HL-60 (cell line): Measurements from ENCODE around the gene CEP112.
"Not testable (repeated sequence)": the region's sequence is repeated elsewhere in the genome, so short reads cannot be mapped to it uniquely, and the experiment has no call there.

Experiments
- DNase-seq, 2 experiments: peaks; one replicate each; pipeline ENCODE4 v3.0.0-alpha.2; 2010 to 2020; ENCODE audit warnings: low read depth in 1 of 2, low spot score in 1 of 2
- H3K27ac ChIP-seq: fragments of 250-450 bp; sonication (Bioruptor Pico); replicated peaks from 2 replicates; pipeline ENCODE4 v1.5.1; 2020; ENCODE audit warnings: mild to moderate bottlenecking, moderate library complexity
- H3K27me3 ChIP-seq: fragments of 250-450 bp; sonication (Bioruptor Pico); 2 replicates; pipeline ENCODE4 v1.5.1; 2021; ENCODE audit warnings: mild to moderate bottlenecking, moderate library complexity; ENCODE audit not compliant: insufficient read depth, poor library complexity, severe bottlenecking
- H3K4me3 ChIP-seq: replicated peaks from 2 replicates; pipeline ENCODE4 v1.5.1; 2011; ENCODE audit warnings: mild to moderate bottlenecking, control low read depth, low read length; ENCODE audit not compliant: insufficient read depth
- CTCF ChIP-seq: IDR thresholded peaks from one replicate; pipeline ENCODE4 v1.5.1; 2011; ENCODE audit warnings: low read length, control low read depth, inconsistent platforms; ENCODE audit not compliant: insufficient read depth
- GABPA ChIP-seq: IDR thresholded peaks from 2 replicates; pipeline ENCODE4 v1.6.1; 2012; ENCODE audit warnings: low read depth
- POLR2AphosphoS5 ChIP-seq: IDR thresholded peaks from 2 replicates; pipeline ENCODE4 v1.6.1; 2012; ENCODE audit warnings: low read depth
- REST ChIP-seq: IDR thresholded peaks from 2 replicates; pipeline ENCODE4 v1.6.1; 2012; ENCODE audit warnings: low read depth; ENCODE audit not compliant: insufficient replicate concordance
- SPI1 ChIP-seq: IDR thresholded peaks from 2 replicates; pipeline ENCODE4 v1.6.1; 2012; ENCODE audit warnings: low read depth, mild to moderate bottlenecking, borderline replicate concordance

CEP112 gene

GRCh38 chr17:66088173-66088572 lies 103.8 kb downstream of the CEP112 start:
- Histone ChIP-seq H3K27ac (no peak overlapping the region), H3K27me3 (no peaks in the 10 kb centered on the region), H3K4me3 (no peak overlapping the region)
- no peak for TF ChIP-seq CTCF
- TF ChIP-seq SPI1 = no peak
- TF ChIP-seq REST = no peak
- no peak for TF ChIP-seq POLR2AphosphoS5
- no peak for TF ChIP-seq GABPA
- no peak for DNase-seq

GRCh38 chr17:66087073-66087472 lies 104.9 kb downstream of the CEP112 start:
- Histone ChIP-seq H3K27me3 (no peaks in the 10 kb centered on the region), H3K27ac (no peak overlapping the region), H3K4me3 (no peak overlapping the region)
- no peak for TF ChIP-seq POLR2AphosphoS5
- TF ChIP-seq CTCF = no peak
- TF ChIP-seq SPI1 = no peak
- TF ChIP-seq REST = no peak
- TF ChIP-seq GABPA = no peak
- DNase-seq = no peak

GRCh38 chr17:66085221-66085620 lies 106.7 kb downstream of the CEP112 start:
- no peaks in the 10 kb centered on the region for H3K27me3 ChIP-seq
- no peak overlapping the region for H3K4me3 ChIP-seq
- no peak for DNase-seq
- H3K27ac ChIP-seq = no peak overlapping the region
- TF ChIP-seq REST = no peak
- TF ChIP-seq SPI1 = no peak

- not testable (repeated sequence) for DNase-seq
Measured at GRCh38 chr17:66080670-66081069, 111.3 kb downstream of the CEP112 start.

More at GRCh38 chr17:66080670-66081069, 111.3 kb downstream of the CEP112 start:
- H3K4me3 ChIP-seq, H3K27me3 ChIP-seq, H3K27ac ChIP-seq: not testable (repeated sequence)
